Femur (tissue), 1 donor: ENCODE measurements around the gene MS4A6E.
"Not testable (repeated sequence)": the region's sequence is repeated elsewhere in the genome, so short reads cannot be mapped to it uniquely, and the experiment has no call there.

Source experiments
- DNase-seq: peaks from one replicate; pipeline ENCODE4 v3.0.0-alpha.2; 2017

The MS4A6E gene

DNA sequence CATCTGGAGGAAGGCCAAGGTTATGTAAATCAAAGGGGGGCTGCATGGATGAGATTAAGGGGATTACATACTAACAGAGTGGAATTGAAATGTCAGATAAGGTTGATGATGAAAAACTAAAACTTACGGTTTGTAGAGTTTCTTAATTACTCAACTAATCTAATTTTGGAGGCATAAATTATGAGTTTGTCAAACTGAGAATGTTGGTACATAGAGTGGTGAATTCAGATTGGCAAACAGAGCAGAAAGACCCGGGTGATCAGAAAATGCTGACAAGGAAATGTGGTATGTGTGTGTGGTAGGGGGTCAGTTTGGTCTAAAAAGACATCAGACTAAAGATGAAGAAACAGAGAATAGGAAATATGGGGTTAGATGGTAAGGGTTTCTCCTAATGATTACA lies 11.0 kb downstream of the MS4A6E start:
- no peak for DNase-seq

DNA sequence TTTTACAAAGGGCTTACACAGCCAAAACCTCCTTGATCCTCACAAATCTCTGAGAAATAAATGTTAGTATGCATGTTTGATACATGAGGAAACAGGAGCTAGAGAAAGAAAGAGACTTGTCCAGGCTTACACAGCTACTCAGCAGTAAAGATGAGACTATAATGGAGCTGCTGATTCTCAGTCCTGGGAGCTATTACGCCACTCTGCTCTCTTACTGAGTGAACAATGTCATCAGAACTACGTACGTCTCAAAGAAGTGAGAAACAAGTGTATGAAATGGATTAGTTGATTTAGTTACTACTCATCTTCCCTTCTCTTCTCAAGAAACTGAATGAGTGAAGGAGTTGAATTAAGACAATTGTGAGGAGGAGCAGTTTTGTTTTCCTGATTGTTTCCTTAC lies 12.3 kb downstream of the MS4A6E start:
- no peak for DNase-seq

DNA sequence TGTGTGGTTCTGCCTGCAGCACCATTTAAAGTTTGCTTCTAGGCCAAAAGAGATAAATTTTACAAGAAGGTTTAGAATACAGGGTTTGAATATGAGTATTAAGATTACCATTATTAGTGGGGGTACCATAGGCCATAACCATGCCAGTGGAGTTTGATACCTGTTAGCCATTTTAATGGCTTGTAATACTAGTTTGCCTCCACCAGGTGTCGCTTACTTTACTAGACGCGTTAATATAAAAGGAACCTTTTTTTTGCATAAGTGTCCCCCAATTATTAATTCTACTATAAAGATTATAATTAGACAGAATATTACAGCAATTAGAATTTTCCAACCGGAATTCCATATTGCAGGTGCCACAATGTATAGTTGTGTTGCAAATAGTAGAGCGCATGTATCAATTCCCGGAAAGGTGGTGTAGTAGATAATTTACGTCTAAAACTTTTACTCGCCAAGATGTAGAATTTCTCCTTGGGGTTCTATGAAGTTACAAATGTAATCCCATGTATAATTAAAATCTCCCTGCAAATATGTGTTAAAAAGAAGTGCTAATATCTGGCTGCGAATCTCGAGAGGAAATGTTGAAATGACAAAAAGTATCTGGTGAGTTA lies 16.1 kb downstream of the MS4A6E start:
- no peak for DNase-seq

DNA sequence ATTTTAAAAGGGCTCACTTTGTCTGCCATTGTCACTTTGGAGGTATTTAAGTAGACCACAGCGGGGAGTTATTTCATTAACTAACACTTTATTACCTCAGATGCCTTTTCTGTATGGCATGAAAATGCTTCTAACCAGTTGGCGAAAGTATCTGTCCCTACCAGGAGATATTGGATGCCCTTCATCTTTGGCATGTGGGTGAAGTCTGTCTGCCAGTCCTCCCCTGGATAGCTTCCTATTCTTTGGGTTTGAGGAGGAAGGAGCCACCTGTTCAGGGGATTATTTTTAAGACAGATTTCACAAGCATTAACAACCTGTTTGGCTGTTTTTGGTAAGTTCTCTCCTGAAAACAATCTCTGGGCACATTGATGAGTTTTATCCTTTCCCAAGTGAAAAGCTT lies 17.1 kb downstream of the MS4A6E start:
- no peak for DNase-seq

DNA sequence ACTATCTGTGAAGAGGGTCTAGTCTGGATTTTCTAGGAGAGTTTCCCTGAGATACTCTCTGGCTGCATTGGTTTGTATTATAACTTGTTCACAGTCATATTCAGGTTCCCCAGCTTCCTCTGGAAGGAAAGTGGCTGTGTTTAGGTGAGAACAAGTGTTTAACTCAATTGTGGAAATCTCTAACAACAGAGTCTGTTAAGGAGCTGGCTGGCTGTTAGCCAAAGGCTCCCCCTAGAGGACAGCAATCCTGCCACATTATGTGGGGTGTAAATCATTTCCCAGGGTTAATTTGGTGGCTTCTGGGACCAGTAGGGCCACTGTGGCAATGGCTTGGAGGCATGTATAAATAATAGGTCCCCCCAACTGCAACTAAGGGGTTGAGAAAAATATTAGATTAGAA lies 18.4 kb downstream of the MS4A6E start:
- peak; percentile 24 for DNase-seq

DNA sequence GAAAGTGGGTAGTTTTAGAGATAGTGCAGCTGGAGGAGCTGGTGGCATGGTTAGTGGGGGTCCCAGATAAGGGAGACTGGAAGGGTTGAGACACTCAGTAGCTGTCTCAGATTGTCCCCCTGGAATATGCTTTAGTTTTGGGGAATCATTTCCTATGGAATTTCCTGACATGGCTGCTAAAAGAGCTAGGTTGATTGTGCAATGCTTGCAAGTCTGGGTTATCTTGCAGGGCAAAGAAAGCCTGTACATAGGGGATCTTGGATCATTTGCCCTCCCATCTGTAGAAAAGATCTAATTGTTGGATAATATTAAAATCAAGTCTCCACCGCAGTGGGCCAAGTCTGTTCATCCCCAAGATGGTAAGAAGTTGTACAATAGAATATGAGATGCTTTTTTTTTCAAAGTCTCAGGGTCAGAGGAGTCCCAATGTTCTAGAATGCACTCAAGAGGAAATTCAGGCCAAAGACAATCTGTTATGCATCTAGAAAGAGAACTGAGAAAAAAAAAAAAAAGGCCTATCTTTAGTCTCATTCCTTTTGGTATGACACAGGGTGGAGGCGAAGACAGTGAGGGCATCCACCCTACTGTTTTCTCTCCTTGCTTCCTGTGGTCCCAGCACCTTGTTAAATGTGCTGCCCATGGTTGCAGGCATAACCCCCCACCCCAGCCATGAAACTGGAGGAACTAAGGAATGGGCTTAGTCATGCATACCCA lies 20.2 kb downstream of the MS4A6E start:
- no peak for DNase-seq

DNA sequence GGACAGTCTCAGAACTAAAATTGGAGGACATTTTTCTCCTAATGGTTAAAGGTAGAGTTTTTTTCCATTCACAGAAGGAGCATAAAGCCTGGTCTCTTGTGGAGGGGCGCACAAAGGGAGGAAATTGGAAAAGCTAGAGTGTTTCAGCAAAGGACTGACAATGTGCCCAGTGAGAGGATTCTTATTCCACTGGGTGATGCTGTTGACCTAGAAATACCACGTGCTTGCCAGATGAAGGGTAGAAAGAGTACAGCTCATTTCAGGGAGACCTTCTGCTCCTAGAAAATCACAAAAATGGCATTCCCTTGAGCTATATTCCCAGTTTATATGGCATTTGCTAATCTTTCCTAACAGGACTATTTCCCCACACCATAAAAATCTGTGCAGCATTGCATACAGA lies 21.1 kb downstream of the MS4A6E start:
- no peak for DNase-seq

DNA sequence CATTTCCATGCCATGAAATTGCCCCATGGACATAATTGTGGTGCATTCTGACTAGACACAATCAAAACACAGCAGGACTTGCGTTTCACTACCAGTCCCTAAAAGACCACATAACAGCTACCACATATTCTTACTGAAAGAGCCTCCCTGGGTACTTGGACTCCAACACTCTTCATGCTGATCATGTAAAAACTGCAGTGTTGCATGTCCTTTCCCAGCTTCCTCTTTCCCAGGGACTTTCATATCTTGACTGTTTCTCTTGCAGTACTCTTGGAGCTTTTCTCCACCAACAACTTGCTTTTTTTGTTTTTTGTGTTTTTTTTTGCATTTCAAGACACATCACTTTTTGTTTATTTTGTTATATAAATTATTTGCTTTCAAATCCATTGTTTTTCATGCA lies 22.9 kb downstream of the MS4A6E start:
- no peak for DNase-seq

DNA sequence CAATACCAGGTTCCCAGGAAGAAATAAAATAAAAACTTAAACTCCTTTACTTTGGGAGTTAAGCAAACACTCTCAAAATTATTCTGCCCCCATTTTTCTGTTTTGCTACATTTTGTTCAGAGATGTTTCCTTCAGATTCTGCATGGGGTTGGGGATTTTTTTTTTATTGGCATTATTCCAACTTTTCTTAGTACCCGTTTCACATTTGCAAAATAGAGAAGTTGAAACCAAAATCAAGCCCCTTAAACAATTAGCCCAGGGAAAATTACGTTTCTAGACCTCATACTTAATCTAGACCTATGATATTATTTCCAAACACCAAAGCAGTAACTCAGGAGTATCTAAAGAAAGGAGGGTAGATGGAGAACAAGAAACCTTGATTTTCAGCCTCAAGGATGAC lies 30.7 kb downstream of the MS4A6E start:
- no peak for DNase-seq

DNA sequence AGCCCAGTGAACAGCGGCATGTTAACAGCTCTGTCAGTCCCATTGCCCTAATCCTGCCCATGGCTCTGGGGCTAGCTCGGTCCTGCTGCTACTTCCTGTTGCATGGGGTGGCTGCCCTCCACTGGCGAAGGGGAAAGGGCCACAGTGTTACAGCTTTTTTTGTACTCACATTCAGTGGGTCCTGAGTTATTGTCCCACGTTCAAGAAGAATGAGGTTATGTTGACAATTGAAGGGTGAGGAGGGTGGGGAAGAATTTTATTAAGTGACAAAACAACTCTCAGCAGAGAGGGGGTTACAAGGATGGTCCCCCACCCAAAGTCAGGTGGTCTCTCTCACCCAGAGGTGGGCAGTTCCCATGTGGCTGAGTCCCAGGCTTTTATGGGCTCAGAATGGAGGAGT lies 33.6 kb downstream of the MS4A6E start:
- DNase-seq, result no peak

DNA sequence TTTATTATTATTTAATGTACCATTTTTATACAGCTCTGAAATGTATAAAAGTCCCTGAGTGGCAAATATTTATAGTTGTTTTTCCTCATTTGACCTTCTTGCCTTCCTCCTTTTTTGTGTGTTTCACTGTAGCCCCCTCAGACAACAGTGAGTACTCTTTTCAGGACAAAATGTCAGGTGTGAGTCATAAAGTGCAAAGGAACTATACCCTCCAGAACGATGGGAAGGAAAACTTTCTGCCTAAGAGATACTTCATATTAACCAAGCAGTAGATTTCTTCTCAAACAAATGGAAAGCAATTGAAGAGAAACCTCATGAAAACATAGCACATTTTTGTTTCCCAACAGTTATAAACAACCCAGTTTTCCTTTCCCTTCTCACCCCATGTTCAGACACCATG lies 35.2 kb downstream of the MS4A6E start:
- no peak for DNase-seq

DNA sequence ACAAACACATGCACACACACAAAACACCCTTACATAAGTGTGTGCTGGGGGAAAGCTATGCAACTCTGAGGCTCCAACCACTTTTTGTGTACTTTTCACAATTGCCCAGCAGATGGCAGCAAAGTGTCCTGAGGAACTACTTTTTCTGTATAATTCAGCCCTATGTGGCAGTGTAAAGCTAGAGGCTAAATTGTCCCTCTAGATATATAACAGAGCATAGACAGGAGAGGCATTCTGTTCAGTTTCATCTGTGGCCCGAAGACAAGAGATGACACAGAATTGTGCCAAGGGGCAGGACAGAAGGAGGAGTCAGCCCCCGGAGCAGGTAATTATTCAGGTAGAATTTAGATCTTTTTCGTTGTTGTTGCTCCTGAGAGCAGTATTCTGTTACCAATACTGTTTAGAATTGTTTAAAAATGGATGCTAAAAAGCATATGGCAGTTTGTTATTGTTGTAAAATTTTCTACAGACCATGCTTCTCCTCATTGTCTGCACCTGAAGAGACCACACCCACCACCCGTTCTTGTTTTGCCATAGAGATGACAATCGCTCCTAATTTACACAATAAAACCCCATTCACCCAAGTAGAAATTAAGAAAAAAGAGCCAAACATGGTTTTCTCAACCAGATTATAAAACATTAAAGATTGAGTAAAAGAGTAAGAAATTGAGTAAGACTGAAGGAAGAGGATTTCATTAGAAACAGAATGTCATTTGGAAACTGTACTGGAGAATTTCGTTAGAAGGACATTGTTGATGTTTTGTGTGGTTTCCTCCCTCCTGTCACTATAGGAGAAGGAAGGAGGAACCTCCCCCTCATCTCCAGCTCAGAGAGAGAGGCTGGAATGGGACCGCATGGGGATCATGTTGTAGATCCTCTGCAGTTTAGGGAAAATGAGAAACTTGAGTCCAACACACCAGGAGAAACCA lies 36.8 kb downstream of the MS4A6E start:
- peak; percentile 70 for DNase-seq

DNA sequence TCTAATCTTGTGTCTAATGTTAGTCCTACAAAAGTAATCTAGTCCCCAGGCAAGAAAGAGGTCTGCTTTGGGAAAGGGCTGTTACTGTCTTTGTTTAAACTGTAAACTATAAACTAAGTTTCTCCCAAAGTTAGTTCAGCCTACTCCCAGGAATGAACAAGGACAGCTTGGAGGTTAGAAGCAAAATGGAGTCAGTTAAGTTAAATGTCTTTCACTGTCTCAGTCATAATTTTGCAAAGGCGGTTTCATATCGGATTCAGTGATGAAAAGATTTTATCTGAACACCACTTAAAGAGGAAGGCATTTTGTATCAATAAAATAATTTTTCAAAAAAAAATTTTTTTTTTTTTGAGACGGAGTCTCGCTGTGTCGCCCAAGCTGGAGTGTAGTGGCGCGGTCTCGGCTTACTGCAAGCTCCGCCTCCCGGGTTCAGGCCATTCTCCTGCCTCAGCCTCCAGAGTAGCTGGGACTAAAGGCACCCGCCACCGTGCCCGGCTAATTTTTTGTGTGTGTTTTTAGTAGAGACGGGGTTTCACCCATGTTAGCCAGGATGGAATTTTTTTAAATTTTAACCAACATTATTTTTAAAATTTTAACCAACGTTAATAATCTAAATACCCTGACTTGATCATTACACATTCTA lies 39.3 kb downstream of the MS4A6E start:
- DNase-seq, result not testable (repeated sequence)

DNA sequence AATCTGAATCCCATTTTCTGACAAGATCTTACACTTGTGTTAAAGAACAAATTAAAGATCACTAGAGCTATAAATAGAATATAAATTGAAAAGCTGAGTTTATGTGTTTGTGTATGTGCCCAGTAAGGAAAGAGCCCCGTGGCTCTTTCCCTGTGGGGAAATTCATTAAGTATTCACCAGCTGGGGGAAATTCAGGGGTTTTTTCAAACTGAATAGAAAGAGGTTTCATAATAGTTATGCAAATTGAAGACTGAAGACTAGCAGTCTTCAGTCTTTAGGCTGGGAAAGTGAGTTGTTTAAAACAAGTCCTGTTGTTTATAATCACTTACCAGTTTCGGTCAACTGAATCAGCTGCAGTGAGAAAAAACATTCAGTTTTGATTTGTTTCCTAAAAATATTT lies 40.0 kb downstream of the MS4A6E start:
- no peak for DNase-seq

DNA sequence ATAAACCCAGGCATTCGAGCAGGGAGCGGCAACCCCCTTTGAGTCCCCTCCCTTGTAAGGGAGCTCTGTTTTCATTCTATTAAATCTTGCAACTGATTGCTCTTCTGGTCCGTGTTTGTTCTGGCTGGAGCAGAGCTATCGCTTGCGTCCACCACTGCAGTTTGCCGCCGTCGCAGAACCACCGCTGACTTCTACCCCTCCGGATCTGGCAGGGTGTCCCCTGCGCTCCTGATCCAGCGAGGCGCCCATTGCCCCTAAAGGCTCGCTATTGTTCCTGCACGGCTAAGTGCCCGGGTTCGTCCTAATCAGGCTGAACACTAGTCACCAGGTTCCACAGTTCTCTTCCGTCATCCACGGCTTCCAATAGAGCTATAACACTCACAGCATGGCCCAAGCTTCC lies 40.8 kb downstream of the MS4A6E start:
- no peak for DNase-seq

DNA sequence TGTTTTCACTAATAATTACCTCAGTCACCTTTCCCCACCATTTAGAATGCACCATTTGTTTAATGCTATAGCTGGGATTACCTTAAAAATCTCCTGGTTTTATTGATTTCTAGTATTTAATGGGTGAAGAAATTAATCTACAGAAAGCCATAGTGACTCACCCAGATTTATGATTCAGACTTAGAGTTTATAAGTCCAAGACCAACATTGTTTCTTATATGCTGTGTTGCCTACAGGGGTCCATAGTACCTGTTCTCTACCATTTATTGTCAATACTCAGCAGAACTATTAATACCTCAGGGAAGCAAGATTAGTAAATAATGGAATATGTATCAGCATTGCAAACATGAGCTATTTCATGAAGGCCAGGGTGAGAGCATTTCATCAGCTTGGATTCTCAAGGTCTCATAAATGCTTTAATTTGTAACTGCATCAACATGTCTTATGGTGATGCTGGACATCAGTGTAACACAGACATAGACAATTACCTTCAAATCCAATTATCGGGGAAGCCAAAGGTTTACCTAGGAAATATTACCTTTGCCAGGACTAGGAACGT lies 43.3 kb downstream of the MS4A6E start:
- no peak for DNase-seq

DNA sequence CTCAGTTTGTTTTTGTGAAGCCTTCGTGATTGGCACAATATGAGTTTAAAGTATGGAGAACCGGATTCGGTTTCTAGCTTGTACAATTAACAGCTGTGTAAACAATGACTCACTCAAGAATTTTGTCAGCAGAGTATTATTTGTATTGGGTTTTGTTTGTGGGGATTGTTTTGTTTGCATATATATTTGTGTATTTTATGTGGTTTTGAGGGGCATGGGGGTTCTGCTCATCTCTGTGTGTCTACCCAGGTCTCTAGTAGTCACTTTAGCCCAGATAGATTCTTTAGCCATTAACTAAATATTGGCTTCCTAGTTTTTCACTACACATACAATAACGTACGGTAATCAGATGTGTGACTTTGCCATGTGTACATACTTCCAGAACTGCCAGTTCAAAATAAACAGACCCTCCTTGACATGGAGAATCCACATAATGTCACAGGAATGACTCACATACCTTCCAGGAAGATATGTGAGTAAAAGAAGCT lies 43.8 kb downstream of the MS4A6E start:
- DNase-seq, result no peak

DNA sequence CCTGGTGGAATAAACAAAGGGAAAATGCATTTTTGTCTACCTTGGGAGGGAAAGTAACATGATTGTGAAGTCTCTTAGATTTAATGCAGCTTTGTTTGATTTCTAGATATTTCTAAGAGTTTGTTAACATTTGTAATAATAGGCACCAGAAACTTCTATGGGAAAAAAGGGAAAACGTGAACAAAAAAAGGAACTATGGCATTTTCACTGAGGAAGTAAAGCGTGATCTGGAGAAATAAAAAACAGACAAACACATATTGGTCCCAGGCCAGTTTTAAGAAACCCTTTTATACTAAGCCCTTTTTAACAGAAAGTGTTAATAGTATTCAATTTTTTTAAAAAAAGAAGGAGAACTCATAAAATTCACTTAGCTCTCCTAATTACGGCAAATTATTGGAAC lies 44.3 kb downstream of the MS4A6E start:
- DNase-seq, result no peak

DNA sequence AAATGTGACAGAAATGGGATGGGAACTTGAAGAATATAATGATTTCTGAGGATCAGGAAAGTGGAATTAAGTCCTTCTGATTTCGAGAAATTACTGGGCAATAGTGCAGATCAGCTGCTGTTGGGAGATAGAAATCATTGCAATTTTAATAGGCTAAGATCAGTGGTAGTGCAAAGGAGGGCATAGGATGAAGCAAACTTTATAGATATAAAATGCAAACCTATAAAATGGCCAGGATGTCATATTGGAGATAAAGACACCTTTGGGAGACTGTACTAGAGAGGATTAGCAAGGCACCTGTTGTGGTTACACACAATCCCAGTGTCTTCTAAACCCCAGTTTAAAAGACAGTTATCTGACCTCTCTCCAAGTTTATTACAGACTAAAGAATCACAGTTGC lies 44.8 kb downstream of the MS4A6E start:
- DNase-seq, result no peak

DNA sequence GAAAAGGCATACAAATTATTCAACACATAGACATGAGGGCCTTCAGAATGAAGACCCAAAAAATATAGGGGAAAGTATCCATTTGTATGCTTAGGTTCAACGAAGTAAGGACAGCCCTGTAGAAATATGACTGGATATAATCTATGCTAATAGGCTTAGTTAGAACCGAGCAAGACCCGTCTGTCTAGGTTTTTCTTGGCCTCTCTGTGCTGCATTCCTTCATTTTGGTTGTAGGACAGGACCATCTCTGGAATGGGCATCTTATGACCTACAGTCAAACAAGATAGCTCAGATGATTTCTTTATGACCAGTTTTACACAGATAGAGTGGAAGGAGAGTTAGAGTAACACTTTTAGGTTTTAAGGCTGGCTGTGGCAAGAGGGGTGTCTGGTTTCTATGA lies 45.7 kb downstream of the MS4A6E start:
- no peak for DNase-seq

DNA sequence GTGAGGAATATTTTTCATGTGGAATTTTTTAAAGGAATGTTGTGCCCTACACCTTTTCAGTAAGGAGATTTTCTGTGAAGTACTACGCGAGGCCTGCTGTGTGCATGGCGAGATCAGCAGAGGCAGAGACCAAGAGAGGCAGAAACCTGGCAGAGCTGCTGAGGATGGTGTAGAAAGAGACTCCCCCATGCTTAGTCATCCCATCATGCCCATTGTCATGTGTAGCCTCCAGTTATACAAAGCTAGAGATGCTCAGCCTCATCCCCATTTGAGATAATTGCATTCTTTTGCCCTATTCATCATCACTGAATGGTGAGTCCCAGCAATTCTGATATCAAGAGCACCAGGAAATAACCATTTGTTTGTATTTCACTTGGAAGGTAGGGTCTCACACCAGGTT lies 48.3 kb downstream of the MS4A6E start:
- no peak for DNase-seq

DNA sequence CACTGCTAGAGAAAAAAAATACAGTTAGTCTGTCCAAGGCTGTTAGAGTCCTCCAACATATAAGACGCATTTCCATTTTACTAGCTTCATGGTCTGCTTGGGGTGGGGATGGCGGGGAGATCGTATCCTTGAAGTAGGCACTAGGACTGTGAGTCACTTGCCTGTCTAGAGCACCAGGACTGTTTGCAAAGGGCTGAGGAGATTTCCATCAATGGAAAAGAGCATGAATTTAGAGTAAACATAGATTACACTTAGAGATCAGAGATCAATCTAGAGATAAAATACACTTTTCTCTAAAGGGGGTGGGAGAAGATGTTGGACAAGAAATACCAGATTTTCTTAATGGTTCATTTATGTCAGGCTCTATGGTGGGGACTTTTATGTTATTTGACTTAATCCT lies 49.5 kb downstream of the MS4A6E start:
- DNase-seq, result no peak
